GM19025 (cell line): ENCODE data around the gene PIAS4.
"Not testable (repeated sequence)": the region's sequence is repeated elsewhere in the genome, so short reads cannot be mapped to it uniquely, and the experiment has no call there.

ENCODE experiments used
- ATAC-seq: cut with Tn5 transposase; IDR thresholded peaks from one replicate; pipeline ENCODE4 v1.9.1; 2021; ENCODE audit warnings: mild to moderate bottlenecking, low read depth, moderate library complexity; ENCODE audit not compliant: unreplicated experiment

Gene PIAS4

DNA sequence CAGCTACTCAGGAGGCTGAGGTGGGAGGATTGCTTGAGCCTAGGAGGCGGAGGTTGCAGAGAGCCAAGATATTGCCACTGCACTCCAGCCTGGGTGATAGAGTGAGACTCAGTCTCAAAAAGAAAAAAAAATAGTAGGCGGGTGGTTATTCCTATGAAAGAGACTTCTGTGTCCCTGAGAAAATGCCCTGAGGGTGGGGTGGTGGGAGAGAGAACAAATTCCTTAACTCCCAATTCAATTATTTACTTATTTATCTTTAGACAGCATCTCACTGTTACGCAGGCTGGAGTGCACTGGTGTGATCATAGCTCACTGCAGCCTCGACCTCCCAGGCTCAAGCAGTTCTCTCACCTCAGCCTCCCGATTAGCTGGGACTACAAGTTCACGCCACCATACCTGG, 11.9 kb upstream of the PIAS4 start:
- no peak for ATAC-seq

DNA sequence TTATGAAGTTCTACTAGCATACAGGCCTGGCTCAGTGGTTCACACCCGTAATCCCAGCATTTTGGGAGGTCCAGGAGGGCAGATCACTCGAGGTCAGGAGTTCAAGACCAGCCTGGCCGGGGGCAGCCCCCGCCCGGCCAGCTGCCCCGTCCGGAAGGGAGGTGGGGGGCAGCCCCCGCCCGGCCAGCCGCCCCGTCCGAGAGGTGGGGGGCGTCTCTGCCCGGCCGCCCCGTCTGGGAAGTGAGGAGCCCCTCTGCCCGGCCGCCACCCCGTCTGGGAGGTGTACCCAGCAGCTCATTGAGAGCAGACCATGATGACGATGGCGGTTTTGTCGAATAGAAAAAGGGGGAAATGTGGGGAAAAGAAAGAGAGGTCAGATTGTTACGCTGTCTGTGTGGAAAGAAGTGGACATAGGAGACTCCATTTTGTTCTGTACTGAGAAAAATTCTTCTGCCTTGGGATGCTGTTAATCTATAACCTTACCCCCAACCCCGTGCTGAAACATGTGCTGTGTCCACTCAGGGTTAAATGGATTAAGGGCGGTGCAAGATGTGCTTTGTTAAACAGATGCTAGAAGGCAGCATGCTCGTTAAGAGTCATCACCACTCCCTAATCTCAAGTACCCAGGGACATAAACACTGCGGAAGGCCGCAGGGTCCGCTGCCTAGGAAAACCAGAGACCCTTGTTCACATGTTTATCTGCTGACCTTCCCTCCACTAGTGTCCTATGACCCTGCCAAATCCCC, 8.7 kb upstream of the PIAS4 start:
- not testable (repeated sequence) for ATAC-seq

DNA sequence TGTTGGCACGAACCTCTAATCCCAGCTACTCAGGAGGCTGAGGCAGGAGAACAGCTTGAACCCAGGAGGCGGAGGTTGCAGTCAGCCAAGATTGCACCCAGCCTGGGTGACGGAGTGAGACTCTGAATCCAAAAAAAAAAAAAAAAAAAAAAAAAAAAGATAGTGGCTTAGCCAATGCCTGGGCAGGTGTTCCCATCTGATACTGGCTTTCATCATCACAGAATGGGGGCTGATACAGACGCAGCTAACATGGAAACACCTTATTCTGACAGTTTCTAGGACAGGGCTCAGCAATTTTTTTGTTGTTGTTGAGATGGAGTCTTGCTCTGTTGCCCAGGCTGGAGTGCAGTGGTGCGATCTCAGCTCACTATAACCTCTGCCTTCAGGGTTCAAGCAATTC, 6.7 kb upstream of the PIAS4 start:
- ATAC-seq, result not testable (repeated sequence)

DNA sequence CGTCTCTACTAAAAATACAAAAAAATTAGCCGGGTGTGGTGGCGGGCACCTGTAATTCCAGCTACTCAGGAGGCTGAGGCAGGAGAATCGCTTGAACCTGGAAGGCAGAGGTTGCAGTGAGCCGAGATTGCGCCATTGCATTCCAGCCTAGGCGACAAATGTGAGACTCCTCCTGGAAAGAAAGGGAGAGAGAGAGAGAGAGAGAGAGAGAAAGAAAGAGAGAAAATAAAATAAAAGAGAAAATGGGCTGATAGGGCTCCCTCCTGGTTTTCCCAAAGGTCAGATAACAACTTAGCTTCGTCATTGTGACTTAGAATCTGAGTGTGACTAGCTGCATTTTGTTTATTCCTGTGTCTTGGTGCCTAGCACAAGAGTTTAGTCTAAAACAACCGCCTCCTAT, 2.1 kb upstream of the PIAS4 start:
- not testable (repeated sequence) for ATAC-seq

DNA sequence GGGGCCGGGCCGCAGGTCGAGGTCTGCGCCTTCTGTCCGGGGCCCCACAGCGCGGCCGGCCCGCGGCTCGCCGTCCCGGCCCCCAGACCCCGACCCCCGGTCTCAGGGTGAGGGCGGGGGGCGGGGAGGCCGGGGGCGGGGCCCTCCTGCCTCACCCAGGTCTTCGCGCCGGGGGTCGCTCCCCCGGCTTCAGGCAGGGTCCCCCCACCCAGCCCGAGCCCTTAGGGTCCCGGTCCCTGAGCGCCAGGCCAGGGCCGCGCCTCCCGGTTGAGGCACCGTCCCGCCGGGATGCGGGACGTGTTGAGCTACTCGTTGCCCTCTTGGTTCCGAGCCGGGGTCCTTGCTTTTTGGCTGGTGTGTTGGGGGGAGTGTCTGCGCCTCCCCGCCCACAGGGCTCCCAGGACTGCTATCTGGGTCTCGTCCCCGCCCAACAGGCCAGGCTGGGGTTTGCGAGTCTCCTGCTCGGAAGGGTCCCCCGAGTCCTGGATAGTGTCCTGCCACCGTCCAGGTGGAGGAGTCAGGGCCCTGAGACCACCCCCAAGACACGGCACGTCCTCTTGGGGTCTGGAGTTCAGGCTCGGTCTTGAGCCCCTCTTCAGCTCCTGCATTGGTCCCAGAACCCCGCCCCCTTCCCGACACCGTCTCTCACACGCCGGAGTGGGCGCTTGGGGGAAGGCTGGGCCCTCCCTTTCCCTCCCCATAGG, 452 bp downstream of the PIAS4 start:
- peak; percentile 19 for ATAC-seq

DNA sequence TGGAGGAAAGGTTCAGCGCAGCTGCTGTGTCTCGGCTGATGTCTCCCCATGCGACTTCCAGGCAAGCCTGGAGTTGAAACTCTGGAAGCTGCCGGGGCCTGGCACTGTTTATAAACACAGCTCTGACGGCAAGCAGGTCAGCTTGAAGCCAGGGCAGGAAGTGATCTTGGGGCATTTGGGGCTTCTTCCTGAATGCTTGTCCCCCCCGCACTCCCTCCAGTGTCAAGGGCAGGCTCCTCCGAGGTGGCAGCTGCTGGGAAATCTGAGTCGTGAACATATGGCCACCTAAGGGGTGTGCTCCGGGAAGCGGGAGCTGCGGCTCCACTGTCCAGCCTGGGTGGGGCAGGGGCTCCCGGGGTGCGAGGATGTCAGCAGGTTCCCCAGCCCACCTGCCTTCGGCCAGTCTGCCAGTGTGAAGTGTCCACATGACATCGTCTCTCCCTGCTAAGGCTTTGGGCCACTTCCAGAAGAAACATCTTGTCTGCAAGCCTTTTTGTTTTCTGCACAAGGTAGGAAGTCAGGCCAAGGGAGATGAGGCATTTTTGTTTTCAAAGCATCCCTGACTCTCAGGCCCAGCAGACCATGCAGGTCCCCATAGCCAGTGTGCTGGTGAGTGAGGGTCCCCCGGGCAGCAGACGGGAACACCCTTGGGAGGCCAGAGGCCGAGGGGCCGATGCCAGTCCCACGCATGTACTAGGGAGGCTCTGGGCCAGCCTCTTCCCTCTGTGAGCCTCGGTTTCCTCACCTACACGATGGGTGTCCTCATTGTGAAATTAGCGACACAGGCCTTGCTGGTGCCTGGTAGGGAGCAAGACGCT, 2.7 kb downstream of the PIAS4 start:
- ATAC-seq, result no peak

DNA sequence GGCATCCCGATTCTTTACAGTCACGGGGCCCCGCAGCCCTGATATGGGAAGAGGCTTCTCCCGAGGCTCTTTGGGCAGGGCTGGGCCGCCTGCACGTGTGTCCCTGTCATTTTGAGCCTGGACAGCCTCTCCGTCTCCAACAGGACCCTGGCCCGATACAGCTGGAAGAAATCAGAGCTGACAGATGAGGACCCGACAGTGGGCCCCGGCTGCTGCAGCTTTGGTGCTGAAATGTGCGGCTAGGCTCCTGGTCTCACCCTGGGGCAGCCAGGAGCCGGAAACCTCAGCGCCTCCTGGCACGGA, 3.2 kb downstream of the PIAS4 start:
- no peak for ATAC-seq

DNA sequence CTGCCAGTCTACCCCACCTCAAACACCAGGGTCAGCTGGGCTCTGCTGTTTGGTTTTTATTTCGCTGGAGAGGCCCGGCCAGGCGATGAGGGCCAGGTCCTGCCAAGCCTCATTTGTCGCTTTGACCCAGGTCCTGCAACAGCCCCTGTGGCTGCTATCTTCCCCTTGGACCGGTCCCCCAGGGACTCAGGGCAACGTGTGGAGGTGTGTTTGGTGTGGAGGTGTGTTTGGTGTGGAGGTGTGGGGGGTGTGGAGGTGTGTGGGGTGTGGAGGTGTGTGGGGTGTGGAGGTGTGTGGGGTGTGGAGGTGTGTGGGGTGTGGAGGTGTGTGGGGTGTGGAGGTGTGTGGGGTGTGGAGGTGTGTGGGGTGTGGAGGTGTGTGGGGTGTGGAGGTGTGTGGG, 3.9 kb downstream of the PIAS4 start:
- not testable (repeated sequence) for ATAC-seq

DNA sequence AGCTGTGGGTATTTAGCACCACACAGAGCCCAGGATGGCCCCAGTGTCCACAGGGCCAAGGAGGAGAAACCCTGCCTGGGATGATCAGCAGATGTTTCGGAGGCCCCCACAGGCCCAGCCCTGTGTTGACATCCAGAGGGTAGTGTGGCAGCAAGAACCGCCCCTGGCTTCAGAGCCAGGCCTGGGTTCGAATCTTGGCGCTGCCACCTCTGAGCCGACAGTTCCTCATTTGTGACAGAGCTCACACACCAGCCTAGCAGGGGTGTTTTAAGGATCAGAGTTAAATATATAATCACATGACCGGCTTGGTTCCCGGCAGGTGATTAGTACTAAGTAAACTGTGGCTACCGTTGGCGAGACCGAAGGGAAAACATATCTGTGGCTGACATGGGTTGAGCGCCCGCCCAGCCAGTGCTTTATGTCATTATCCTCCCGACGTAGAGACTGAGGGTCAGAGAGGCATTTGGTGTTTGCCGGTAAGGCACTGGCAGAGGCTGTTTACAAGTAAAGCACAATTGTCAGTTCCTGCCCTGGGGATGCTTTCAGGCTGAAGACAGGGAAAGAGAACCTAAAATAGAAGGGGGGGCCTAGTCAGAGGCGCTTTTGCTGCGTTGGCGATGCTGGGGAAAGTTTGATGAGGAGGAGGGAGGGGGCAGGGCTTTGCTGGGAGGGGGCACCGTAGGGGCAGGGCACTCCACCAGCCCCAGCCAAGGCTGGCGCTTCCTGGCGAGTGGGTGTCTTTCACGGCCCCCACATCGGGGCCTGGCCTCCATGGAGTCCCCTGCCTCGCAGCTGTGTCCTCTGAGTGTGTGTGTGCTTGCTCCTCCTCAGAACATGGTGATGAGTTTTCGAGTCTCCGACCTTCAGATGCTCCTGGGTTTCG, 4.8 kb downstream of the PIAS4 start:
- ATAC-seq, result no peak

DNA sequence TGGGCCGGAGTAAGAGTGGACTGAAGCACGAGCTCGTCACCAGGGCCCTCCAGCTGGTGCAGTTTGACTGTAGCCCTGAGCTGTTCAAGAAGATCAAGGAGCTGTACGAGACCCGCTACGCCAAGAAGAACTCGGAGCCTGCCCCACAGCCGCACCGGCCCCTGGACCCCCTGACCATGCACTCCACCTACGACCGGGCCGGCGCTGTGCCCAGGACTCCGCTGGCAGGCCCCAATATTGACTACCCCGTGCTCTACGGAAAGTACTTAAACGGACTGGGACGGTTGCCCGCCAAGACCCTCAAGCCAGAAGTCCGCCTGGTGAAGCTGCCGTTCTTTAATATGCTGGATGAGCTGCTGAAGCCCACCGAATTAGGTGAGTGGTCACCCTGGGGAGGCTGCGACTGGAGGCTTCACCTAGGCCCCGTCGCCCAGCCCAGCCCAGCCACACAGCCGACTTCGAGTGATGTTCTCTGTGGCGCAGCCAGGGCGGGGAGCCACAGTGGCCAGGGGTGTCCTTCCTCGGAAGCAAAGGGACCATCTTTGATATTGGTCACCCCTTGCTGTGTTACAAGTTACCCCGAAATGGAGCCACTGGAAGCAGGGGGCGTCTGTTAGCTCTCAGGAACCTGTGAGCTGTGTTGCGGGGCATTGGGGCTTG, 5.6 kb downstream of the PIAS4 start:
- ATAC-seq, result no peak

DNA sequence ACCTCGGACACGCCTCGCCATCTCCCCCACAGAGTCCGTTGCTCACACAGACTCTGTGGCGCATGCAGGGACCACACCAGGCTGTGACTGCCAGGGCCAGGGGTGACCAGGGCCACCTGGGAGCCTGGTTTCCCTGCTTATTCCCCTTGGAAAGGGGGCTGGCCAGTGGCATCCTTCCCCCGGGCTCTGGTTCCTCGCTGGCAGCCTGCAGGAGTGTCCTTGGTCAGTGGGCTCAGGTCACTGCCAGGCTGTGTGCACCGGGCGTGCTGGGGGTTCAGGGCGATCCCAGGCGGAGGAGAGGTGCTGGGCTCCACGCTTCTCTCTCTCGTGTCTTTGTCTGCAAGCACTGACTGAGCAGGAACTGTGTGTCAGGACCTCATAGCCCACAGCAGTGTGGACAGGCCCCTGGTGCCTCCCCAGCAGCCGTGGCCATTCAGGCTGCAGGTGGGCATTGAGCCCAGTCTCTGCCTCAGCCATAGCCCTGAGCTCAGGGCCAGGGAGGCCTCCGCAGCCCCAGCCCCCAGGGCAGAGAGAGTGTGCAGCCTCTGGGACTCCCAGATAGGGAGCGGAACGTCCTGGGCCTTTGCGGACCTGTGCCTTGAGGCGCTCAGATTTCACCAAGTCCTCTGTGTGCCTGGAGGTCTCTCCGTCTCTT, 6.5 kb downstream of the PIAS4 start:
- no peak for ATAC-seq

DNA sequence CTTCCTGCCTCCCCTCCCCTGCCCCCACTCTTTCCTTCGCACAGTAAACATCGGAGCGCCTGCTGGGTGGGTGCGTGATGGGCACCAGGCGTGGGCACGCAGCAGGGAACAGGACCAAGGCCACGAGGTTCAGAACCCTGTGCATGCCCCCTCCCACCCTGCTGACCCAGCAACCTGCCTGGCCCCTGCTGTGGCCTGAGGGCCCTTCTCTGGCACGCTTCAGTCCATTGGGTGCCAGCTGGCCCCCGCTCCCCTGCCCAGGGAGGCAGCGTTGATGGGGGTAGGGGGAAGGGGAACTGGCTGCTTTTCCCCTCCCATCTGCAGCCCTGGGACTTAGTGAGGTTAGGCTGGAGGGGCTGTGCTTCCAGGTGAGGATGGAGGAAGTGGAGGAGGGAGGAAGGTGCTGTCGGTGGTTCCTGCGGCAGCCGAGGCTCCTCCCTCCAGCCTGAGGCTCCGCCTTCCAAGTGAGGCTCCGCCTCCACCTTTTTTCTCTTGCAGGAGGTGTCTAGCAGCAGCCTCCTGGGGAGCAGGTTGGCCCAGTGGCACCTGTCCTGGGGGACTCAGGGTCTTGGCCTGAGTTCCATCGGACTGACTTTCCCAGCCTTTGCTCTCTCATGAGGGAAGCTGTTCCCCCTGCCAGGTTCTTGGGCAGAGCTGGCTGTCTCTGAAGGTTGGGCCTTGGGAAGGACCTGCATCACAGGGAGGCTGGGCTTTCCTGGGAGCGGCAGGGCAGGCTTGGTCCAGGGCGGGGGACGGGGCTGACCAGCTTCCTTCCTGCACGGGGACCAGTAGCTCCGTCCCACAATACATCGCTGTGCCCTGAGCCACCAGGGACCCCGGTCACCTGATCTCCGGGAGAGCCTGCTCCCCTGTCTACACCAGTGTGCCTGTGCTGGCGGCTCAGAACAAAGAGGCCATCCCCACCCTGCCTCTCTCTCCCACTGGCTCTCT, 7.3 kb downstream of the PIAS4 start:
- no peak for ATAC-seq

DNA sequence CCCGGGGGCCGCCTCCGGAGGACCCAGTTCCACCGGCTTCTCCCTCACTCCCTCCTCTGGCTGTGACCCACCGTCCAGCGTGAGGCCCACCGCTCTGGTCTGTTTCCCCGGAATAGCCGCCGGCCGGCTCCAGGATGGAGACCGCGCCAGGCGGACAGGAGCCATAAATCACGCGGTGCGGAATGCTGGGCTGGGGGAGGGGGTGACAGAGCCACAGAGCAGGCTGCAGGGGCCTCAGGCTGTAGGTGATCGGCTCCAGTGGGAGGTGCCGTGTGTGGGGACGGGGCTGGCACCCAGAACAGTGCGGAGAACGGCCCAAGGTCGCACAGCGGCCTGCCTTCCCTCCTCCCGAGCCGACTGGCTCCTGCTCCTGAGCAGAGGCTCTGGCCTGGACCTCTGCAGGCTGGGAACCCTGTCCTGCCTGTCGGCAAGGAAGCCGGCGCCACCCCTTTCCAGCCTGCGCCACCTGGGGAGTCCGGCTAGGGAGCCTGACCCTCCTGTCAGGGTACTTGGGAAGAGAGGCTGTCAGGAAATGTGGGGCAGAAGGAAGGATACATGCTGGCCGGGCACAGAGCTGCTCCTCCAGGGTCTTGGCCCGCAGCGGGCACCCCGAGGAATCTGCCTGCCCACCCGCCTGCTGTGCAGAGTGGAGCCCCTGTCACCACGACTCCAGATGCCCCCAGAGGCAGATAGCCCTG, 8.3 kb downstream of the PIAS4 start:
- no peak for ATAC-seq

DNA sequence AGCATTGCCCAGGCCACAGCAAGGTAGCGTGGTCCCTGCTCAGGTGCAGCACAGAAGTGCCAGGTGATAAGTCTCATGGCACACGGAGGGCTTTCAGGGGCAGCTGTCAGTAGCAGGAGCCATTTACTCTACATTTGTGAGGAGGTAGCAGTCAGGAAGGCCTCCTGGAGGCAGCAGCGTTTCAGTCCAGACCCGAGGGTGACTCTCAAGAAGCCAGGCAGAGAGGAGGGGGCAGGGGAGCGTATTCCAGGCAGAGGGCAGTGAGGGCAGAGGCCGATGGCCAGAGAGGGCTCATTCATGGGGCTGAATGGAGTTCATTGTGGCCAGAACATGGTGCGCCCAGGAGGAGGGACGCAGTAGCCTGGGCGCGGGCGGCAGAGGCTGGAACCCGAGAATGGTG, 8.9 kb downstream of the PIAS4 start:
- ATAC-seq, result no peak

DNA sequence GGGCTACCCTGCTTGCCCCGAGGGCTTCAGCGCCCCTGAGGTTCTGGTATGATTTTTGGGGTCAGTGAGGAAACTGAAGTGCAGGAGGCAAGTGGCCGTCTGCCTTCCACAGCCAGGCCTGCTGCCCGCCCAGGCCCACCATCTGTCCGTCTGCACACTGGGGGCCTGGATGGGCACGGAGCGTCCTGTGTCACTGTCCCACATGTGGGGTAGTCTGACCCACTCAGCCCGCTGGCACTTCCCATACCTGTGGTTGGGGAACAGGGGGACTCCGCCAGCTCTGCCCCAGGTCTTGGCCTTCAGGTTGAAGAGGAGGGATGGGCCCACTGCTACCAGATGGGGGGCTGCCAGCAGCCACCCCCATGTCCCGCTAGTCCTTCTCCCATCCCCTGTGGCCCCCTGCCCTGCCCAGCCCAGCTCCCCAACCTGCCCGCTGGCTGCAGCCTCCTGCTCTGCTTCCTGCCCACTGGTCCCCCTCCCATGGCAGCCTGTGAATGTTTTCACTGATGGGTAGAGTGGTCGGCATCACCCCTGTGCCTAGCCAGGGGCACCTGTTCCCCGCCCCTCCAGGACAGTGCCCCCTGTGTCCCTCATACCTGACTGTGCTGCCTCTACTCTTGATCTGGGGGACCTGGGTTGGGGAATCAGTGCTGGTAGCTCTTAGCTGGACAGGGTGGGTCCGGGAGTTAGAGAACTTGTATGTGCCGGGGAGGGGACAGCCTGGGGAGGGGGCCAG, 9.5 kb downstream of the PIAS4 start:
- ATAC-seq, result no peak

DNA sequence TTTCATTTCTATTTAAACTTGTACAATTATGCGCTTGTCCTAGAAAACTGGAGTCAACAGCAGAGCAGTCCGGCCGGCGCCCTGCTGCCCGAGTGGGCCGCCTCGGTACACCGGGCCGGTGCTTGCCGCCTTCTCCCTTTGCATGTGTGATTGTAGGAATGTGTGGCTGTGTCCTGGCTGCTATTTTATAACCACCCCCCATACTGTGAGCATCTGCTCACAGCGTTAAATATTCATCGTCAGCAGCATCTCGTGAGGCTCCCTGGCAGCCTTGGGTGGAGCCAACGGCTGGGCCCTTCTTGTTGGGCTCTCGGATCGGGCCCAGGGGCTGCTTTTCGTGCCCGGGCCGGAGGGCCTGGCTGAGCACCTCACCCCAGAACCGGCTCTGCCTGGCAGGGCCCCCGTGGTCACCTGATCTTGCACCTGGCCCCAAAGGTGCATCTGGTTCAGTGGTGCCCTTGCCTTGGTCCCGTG, 10.6 kb downstream of the PIAS4 start:
- no peak for ATAC-seq
